Ovary (tissue), 3 donors: ENCODE measurements around the gene BDH1.

Experiments used
- CTCF ChIP-seq, 3 donors: fragments of 450-650 bp in 2 of 3; fragments of 200-600 bp in 1 of 3; IDR thresholded peaks; one replicate each; pipeline versions ENCODE4 v1.5.1 to v1.8.0; 2016 to 2022; ENCODE audit warnings: antibody characterized with exemption in 3 of 3, mild to moderate bottlenecking in 1 of 3
- EP300 ChIP-seq: sonication (generic); formaldehyde crosslinking; IDR thresholded peaks from one replicate; pipeline ENCODE4 v1.6.1; 2017; ENCODE audit warnings: antibody characterized with exemption
- POLR2A ChIP-seq: fragments of 450-650 bp; IDR thresholded peaks from one replicate; pipeline ENCODE4 v1.6.1; 2017; ENCODE audit warnings: antibody characterized with exemption, mild to moderate bottlenecking, moderate library complexity
- donor health status: DM: no; HTN: no; CAD: no.

GRCh38 chr3:197508924-197509775 is 46.6 kb downstream of the BDH1 start:
- TF ChIP-seq CTCF (IDR thresholded peaks at IDR 0.05) (no peak), EP300 (no peak), POLR2A (no peak)
